IPS-18a (cell line): ENCODE results near the gene ATG4A.

ENCODE experiments used
- H3K27ac ChIP-seq: one replicate; pipeline ENCODE4 v1.5.1; 2013; ENCODE audit warnings: low read length
- H3K27me3 ChIP-seq: one replicate; pipeline ENCODE4 v1.6.1; 2013; ENCODE audit warnings: mild to moderate bottlenecking, low read length; ENCODE audit not compliant: control insufficient read depth, insufficient read depth
- H3K36me3 ChIP-seq: one replicate; pipeline ENCODE4 v1.6.1; 2013; ENCODE audit warnings: low read depth, low read length; ENCODE audit not compliant: control insufficient read depth
- H3K4me1 ChIP-seq: one replicate; pipeline ENCODE4 v1.6.1; 2013; ENCODE audit warnings: low read depth, low read length; ENCODE audit not compliant: control insufficient read depth
- H3K4me3 ChIP-seq: one replicate; pipeline ENCODE4 v1.5.1; 2013; ENCODE audit warnings: low read length
- H3K9ac ChIP-seq: one replicate; pipeline ENCODE4 v1.6.1; 2013; ENCODE audit warnings: mild to moderate bottlenecking, low read length, moderate library complexity
- H3K9me3 ChIP-seq: one replicate; pipeline ENCODE4 v1.6.1; 2013; ENCODE audit warnings: low read depth, low read length; ENCODE audit not compliant: control insufficient read depth

ATG4A gene

DNA sequence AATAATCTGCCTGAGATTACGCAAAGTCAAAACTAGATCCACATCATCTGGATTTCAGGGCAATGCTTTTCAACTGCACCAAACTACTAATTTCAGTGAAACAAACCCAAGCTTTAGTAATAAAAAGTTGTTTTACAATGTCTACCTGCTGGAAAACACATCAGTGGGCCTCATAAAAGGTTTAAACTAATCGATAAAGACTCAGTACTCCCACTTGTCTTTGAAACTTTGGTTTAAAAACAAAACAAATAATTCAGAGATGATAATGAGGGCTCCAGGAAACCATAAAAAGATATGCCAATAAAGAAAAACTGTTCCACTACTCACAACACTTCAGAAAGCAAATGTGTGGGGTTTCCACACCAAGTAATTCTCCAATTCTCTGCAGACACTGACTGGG, 10.5 kb upstream of the ATG4A start:
- H3K36me3 ChIP-seq, result peaks cover 14% of the 10 kb centered on the region
- H3K4me1 ChIP-seq, result no peaks in the 10 kb centered on the region
- H3K9ac ChIP-seq, result no peak overlapping the region
- H3K27me3 ChIP-seq, result no peaks in the 10 kb centered on the region
- H3K9me3 ChIP-seq, result no peaks in the 10 kb centered on the region
- H3K4me3 ChIP-seq, result no peak overlapping the region
- H3K27ac ChIP-seq, result no peak overlapping the region

DNA sequence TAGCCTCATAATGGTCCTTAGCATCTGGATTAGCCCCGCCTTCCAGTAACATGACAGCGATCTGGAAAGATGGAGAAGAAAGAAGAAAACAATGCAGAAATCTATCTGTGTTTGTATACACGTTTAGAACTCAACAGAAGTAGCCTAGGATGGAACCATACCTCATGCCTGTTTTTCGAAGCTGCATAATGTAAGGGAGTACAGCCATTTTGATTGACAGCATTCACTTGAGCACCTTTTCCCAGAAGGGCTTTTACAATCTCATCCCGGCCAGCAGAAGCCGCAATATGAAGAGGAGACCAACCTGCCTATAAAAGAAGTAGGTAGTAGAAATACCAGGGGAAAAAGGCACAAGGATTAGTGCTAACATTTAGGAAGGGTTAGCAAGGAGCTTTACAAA, 3.8 kb upstream of the ATG4A start:
- no peaks in the 10 kb centered on the region for H3K27me3 ChIP-seq
- H3K4me3 ChIP-seq, result no peak overlapping the region
- H3K9ac ChIP-seq, result no peak overlapping the region
- H3K27ac ChIP-seq, result no peak overlapping the region
- no peaks in the 10 kb centered on the region for H3K9me3 ChIP-seq
- H3K4me1 ChIP-seq, result peaks cover 5% of the 10 kb centered on the region
- H3K36me3 ChIP-seq, result peaks cover 27% of the 10 kb centered on the region

DNA sequence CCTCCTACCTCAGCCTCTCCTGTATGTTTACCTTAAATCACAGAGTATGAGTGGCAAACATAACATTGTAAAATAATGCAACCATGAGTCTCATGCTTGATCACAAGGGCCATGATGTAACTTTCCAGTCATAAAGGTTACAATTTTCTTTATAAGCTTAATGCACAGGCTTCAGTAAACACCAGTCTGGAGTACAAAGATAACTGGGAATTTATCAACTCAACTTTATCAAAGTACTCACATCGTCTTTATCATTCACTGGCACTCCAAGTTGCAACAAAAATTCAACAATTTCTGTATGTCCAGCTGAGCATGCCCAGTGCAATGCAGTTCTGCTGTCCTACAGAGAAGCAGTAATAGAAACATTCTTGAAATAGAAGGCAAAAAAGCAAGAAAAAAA, 3.1 kb upstream of the ATG4A start:
- Histone ChIP-seq H3K4me3 (no peak overlapping the region), H3K9ac (no peak overlapping the region), H3K27me3 (no peaks in the 10 kb centered on the region), H3K27ac (no peak overlapping the region), H3K4me1 (peaks cover 5% of the 10 kb centered on the region), H3K36me3 (peaks cover 27% of the 10 kb centered on the region), H3K9me3 (no peaks in the 10 kb centered on the region)

DNA sequence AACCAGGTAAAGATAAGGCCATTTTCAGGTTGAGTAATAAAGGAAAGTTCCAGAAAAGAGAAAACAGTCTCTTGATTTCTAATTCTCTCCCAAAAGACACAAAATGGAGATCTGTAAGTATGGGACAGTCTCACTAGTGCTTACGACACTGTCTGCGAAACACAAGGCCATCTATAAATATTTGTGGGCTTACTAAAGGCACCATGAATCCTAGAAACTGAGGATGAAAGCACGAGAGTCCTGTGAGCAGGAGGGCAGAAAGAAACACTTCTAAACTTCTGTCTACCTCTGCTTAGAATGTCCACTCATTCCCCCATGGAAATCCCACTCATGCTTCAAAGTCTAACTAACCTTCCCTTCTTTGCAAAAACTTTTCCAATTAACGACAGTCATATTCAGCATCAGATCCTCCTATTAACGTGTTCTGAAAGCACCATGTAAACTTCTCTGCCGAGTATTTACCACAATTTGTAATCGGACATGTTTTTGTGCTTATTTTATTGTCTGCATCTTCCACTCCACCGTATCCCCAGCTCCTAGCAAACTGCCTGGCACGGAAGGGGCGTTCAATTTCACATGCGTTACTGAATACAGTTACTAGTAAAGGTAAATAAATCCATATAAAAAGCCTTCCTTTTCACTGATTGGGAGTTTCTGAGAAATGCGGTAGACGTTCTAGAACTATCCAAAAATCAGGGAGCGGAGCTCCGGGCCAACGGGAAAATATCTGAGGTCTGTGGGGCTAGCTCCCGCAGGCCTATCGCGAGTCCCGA, 901 bp upstream of the ATG4A start:
- peak overlapping the region; percentile 96 for H3K4me3 ChIP-seq
- H3K27ac ChIP-seq, result peak overlapping the region; percentile 78
- H3K27me3 ChIP-seq, result no peaks in the 10 kb centered on the region

DNA sequence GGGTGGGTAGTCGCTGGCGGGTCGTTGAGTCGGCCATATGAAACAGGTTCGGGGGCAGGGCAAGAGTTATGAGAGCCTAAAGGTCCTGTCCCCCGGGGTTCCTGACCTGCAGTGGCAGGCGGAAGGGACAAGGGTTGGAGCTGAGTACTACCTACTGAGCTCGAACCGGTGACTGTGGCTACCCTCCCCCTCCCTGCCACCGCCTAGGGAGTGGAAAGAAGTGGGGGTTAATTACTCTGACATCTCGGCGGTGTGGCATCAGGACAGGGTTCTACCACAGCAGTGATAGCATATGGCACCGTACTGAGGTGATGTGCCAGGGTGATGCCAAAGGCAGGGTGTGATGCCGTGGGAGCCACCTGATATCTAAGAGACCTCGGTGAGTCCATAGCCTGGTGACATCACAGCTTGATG, 307 bp downstream of the ATG4A start:
- Histone ChIP-seq H3K9ac (no peak overlapping the region), H3K4me1 (peaks cover 5% of the 10 kb centered on the region), H3K4me3 (peak overlapping the region; percentile 96), H3K36me3 (peaks cover 9% of the 10 kb centered on the region), H3K27ac (no peak overlapping the region), H3K27me3 (no peaks in the 10 kb centered on the region), H3K9me3 (no peaks in the 10 kb centered on the region)

More for the DNA sequence above, 901 bp upstream of the ATG4A start:
- H3K36me3 ChIP-seq, result peaks cover 12% of the 10 kb centered on the region
- H3K9me3 ChIP-seq, result no peaks in the 10 kb centered on the region
- H3K9ac ChIP-seq, result peak overlapping the region; percentile 94
- H3K4me1 ChIP-seq, result peaks cover 5% of the 10 kb centered on the region

DNA sequence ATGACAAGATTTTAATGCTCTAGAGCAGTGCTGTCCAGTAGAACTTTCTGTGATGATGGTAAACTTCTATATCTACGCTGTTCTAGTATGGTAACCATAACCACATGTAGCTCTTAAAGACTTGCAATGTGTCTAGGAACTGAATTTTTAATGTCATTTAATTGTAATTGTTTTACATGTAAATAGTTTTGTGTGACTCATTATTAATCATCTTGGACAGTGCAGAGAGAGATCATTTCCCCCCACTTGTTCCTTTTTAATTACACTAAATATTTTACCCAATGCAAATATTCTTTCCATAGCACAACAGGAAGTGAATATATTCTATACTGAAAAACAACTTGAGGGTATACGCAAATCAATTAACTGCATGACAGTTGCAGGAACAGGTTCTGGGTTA, 5.8 kb downstream of the ATG4A start:
- Histone ChIP-seq H3K4me1 (peaks cover under 1% of the 10 kb centered on the region), H3K9me3 (no peaks in the 10 kb centered on the region), H3K27ac (no peak overlapping the region), H3K36me3 (no peaks in the 10 kb centered on the region), H3K9ac (no peak overlapping the region), H3K4me3 (no peak overlapping the region), H3K27me3 (no peaks in the 10 kb centered on the region)

DNA sequence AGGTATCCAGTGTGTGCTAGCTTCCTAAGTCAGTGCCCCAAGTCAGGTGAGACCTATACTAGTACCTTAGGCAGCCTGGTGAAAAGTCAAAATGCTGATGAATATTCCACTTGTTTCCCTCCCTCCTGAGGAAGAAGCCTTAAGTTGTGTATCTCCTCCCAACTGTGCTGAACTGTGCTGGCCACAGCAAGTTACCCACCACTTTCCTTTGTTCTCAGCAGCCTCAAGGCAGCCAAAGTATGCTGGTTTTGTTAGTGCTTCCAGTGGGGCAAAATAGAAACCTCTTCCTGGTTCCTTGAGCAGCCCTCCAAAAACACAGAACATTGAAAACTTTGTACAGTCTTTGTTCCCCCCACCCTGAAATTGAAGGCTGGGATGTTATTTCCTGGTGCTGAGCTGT, 13.9 kb downstream of the ATG4A start:
- no peak overlapping the region for H3K9ac ChIP-seq
- no peaks in the 10 kb centered on the region for H3K27me3 ChIP-seq
- peaks cover 6% of the 10 kb centered on the region for H3K4me1 ChIP-seq
- no peak overlapping the region for H3K27ac ChIP-seq
- H3K36me3 ChIP-seq, result no peaks in the 10 kb centered on the region
- no peak overlapping the region for H3K4me3 ChIP-seq
- H3K9me3 ChIP-seq, result no peaks in the 10 kb centered on the region

DNA sequence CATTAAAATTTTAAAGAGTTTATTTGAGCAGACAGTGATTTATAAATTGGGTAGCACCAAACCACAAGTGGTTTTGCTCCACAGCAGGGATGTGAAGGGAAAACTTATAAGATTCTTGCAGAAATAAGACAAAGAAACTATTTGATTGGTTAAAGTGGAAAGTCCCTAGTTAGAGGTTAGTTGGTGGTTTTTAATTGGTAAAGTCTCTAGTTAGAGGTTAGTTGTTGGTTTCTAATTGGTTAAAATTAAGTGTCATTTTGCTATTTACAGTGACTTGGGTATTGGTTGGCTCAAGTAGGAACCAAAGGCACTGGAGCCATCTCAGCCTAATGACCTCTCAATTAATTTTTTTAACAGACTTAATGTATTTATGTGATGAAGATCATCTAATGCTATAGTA, 23.0 kb downstream of the ATG4A start:
- H3K4me1 ChIP-seq, result no peaks in the 10 kb centered on the region
- H3K9me3 ChIP-seq, result no peaks in the 10 kb centered on the region
- no peaks in the 10 kb centered on the region for H3K27me3 ChIP-seq
- H3K27ac ChIP-seq, result no peak overlapping the region
- H3K36me3 ChIP-seq, result no peaks in the 10 kb centered on the region
- H3K4me3 ChIP-seq, result no peak overlapping the region
- H3K9ac ChIP-seq, result no peak overlapping the region

DNA sequence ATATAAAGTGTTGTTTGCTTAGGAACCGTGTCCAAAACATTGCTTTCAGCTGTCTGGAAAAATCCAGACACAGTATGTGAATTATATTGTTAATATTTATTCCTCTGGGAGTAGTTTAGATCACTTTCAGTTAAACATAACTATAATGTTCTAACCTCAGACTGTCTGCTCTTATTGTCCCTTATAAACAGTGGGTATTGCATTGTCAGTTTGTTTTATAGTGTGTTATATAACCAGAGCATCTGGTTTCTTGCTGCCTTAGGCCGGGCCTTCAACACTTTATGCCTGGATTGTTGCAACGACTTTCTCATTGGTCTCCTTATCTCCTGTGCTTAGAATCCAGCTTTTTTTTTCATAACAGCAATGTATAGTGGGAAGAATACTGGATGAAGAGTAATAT, 26.4 kb downstream of the ATG4A start:
- Histone ChIP-seq H3K27ac (no peak overlapping the region), H3K27me3 (no peaks in the 10 kb centered on the region), H3K9ac (no peak overlapping the region)

DNA sequence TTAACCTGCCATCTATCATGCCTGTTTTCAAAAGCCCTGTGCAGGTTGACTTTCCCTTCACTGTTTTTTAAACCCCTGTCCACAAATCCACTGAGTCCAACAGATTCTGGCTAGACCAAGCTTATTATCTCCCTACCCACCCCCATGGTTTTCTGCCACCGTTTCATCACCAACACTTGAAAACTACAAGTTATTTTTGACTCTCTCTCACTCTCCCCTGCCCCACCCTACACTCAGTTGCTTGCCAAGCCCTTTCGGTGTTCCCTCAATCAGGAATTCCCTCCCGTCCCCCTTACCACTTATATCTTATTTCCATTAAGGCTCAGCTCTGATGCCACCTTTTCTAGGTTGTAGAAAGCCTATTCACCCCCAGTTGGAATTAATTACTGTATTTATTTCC, 29.7 kb downstream of the ATG4A start:
- Histone ChIP-seq H3K27ac (no peak overlapping the region), H3K9me3 (no peaks in the 10 kb centered on the region), H3K4me1 (peaks cover 8% of the 10 kb centered on the region), H3K27me3 (no peaks in the 10 kb centered on the region), H3K4me3 (no peak overlapping the region), H3K9ac (no peak overlapping the region), H3K36me3 (no peaks in the 10 kb centered on the region)

More for the DNA sequence above, 26.4 kb downstream of the ATG4A start:
- no peaks in the 10 kb centered on the region for H3K4me1 ChIP-seq
- no peaks in the 10 kb centered on the region for H3K36me3 ChIP-seq
- no peak overlapping the region for H3K4me3 ChIP-seq
- H3K9me3 ChIP-seq, result no peaks in the 10 kb centered on the region

DNA sequence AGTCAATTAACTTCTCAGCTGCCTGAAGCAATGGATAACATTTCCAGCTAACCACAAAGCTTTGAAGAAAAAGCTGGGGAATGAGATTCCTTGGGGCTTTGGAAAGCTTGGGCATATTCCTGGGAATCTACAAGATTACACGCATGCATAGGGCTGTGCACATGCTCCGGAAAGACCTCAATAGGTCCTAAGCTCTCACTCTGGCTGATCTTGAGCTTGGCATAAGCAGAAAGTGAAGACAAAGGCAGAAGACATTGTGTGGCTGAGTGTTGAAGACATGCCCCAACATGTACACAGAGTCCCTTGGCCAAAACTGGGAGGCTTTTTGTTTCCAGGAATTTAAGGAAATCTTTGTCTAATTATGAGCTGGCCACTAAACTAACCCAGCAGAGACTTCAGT, 31.2 kb downstream of the ATG4A start:
- peaks cover 19% of the 10 kb centered on the region for H3K4me1 ChIP-seq

More for the DNA sequence above, 31.2 kb downstream of the ATG4A start:
- Histone ChIP-seq H3K9me3 (no peaks in the 10 kb centered on the region), H3K27ac (no peak overlapping the region), H3K27me3 (no peaks in the 10 kb centered on the region), H3K4me3 (no peak overlapping the region), H3K36me3 (no peaks in the 10 kb centered on the region), H3K9ac (no peak overlapping the region)
